ENCODE measurements around the gene TRIOBP.

Gene TRIOBP

GRCh38 chr22:37725551-37726240 lies 28.8 kb downstream of the TRIOBP start:
- no peak for DNase-seq (ENCODE audit: low read depth in 2 of 2, low spot score in 1 of 2)

GRCh38 chr22:37726241-37726887 lies 29.5 kb downstream of the TRIOBP start:
- no peak for DNase-seq (ENCODE audit: low read depth in 2 of 2, low spot score in 1 of 2)

- no peak for DNase-seq (ENCODE audit: low read depth in 2 of 2, low spot score in 1 of 2)
These were observed 31.8 kb downstream of the TRIOBP start for GRCh38 chr22:37728620-37729019.

- DNase-seq (ENCODE audit: low read depth in 2 of 2, low spot score in 1 of 2): no peak
These were observed 35.1 kb downstream of the TRIOBP start for GRCh38 chr22:37731804-37732471.

GRCh38 chr22:37732699-37733607 lies 36.1 kb downstream of the TRIOBP start:
- no peak for DNase-seq (ENCODE audit: low read depth in 2 of 2, low spot score in 1 of 2)

GRCh38 chr22:37733625-37734401 lies 37.0 kb downstream of the TRIOBP start:
- DNase-seq (ENCODE audit: low read depth in 2 of 2, low spot score in 1 of 2): no peak

- DNase-seq (ENCODE audit: low read depth in 2 of 2, low spot score in 1 of 2): no peak
These were observed 37.5 kb downstream of the TRIOBP start for GRCh38 chr22:37734402-37734700.

GRCh38 chr22:37734964-37735451 lies 38.2 kb downstream of the TRIOBP start:
- DNase-seq (ENCODE audit: low read depth in 2 of 2, low spot score in 1 of 2): no peak

- DNase-seq (ENCODE audit: low read depth in 2 of 2, low spot score in 1 of 2): no peak
These were observed 42.2 kb downstream of the TRIOBP start for GRCh38 chr22:37739035-37739434.

- no peak for DNase-seq (ENCODE audit: low read depth in 2 of 2, low spot score in 1 of 2)
These were observed 42.8 kb downstream of the TRIOBP start for GRCh38 chr22:37739611-37740049.

GRCh38 chr22:37740455-37741311 lies 43.8 kb downstream of the TRIOBP start:
- peak in 1 of 2 donors; percentile 18 for DNase-seq (ENCODE audit: low read depth in 2 of 2, low spot score in 1 of 2)

GRCh38 chr22:37741312-37741795 lies 44.5 kb downstream of the TRIOBP start:
- DNase-seq (ENCODE audit: low read depth in 2 of 2, low spot score in 1 of 2): no peak

- no peak for DNase-seq (ENCODE audit: low read depth in 2 of 2, low spot score in 1 of 2)
These were observed 45.7 kb downstream of the TRIOBP start for GRCh38 chr22:37742376-37743171.

GRCh38 chr22:37744589-37744988 lies 47.7 kb downstream of the TRIOBP start:
- DNase-seq (ENCODE audit: low read depth in 2 of 2, low spot score in 1 of 2): no peak

GRCh38 chr22:37745548-37746365 lies 48.9 kb downstream of the TRIOBP start:
- DNase-seq (ENCODE audit: low read depth in 2 of 2, low spot score in 1 of 2): peak; percentile 61 to 75

- DNase-seq (ENCODE audit: low read depth in 2 of 2, low spot score in 1 of 2): no peak
These were observed 49.7 kb downstream of the TRIOBP start for GRCh38 chr22:37746366-37747079.

GRCh38 chr22:37747080-37747714 lies 50.3 kb downstream of the TRIOBP start:
- no peak for DNase-seq (ENCODE audit: low read depth in 2 of 2, low spot score in 1 of 2)
